K562 (cell line): ENCODE data around the gene ZNF792. TPM values are rescaled to one million over a fixed set of nuclear protein-coding genes. Genes with fewer than 3 reads are reported as not detected.

Experiments used
- HCFC1 ChIP-seq: IDR thresholded peaks from 2 replicates; pipeline ENCODE4 v1.6.1; 2012; ENCODE audit warnings: low read depth, low read length, improper control_type of control experiment
- KLF16 ChIP-seq: IDR thresholded peaks from 2 replicates; pipeline ENCODE4 v1.6.1; 2016; ENCODE audit warnings: antibody characterized with exemption
- MYC ChIP-seq, 2 experiments: fragments of 250-450 bp in 1 of 2; sonication (Bioruptor Pico) in 1 of 2; IDR thresholded peaks; 2 replicates each; pipeline versions ENCODE4 v1.5.1 to v1.6.1; 2012 to 2021; ENCODE audit warnings: low read depth in 2 of 2, borderline replicate concordance in 1 of 2, improper control_type of control experiment in 1 of 2, low read length in 1 of 2, mild to moderate bottlenecking in 1 of 2, moderate library complexity in 1 of 2
- POLR2A ChIP-seq: fragments of 450-650 bp; conservative IDR thresholded peaks from 2 replicates; pipeline ENCODE4 v1.6.1; 2016
- RAD21 ChIP-seq, 2 experiments: fragments of 250-450 bp in 1 of 2; fragments of 450-650 bp in 1 of 2; sonication (Bioruptor Pico) in 1 of 2; formaldehyde crosslinking in 1 of 2; IDR thresholded peaks in 1 of 2; conservative IDR thresholded peaks in 1 of 2; 2 replicates each; pipeline versions ENCODE4 v1.4.0 to v1.8.0; 2020 to 2022; ENCODE audit warnings: mild to moderate bottlenecking in 2 of 2, moderate library complexity in 1 of 2
- RB1 ChIP-seq: fragments of 450-650 bp; IDR thresholded peaks from 2 replicates; pipeline ENCODE4 v1.6.1; 2017; ENCODE audit warnings: low read depth, mild to moderate bottlenecking
- REST ChIP-seq, 2 experiments: fragments of 450-650 bp; formaldehyde crosslinking in 1 of 2; IDR thresholded peaks; 2 replicates each; pipeline versions ENCODE4 v1.4.0 to v1.6.1; 2014 to 2020; ENCODE audit warnings: mild to moderate bottlenecking in 2 of 2, borderline replicate concordance in 1 of 2, low read depth in 1 of 2
- THRAP3 ChIP-seq: fragments of 450-650 bp; IDR thresholded peaks from 2 replicates; pipeline ENCODE4 v1.6.1; 2016; ENCODE audit warnings: mild to moderate bottlenecking, inconsistent platforms, borderline replicate concordance
- ZNF224 ChIP-seq: sonication (generic); formaldehyde crosslinking; IDR thresholded peaks from 2 replicates; pipeline ENCODE4 v1.8.0; 2022; ENCODE audit warnings: mild to moderate bottlenecking, missing genetic modification reagents
- polyA plus RNA-seq, 8 experiments: library from polyadenylated mRNA; depleted of rRNA in 4 of 8; stranded (reverse) in 5 of 8; unstranded in 3 of 8; fragments of >200 nt; fragmentation: Nextera tagmentation in 2 of 8; fragmentation: Illumina TruSeq in 1 of 8; extraction: Ambion mirVana in 2 of 8; extraction: Trizol in 1 of 8; gene quantifications; 2 replicates each; pipeline versions ENCODE4 v1.2.1 to v1.2.3, GENCODE V29; 2011 to 2014; ENCODE audit warnings: inconsistent platforms in 1 of 8, missing spikeins in 1 of 8
- total RNA-seq, 7 experiments: library from RNA; depleted of rRNA in 6 of 7; stranded (reverse); fragments of >200 nt in 6 of 7; fragmentation: Illumina TruSeq in 2 of 7; extraction: Trizol in 2 of 7; gene quantifications; 2 replicates each; pipeline versions ENCODE4 v1.2.1 to v1.2.3, GENCODE V29; 2011 to 2021; ENCODE audit warnings: low replicate concordance in 1 of 7

ZNF792 gene
- total and polyA plus RNA-seq, 9 of the 15 experiments (the other 6 are each of a cell fraction or from before 2014, with no cell fraction given): 3.3 to 16.5 (median 10.4) TPM

- TF ChIP-seq REST (IDR thresholded peaks at IDR 0.05; ENCODE audit: borderline replicate concordance) (peak; percentile 90), REST (CRISPR knock-in tag; IDR thresholded peaks at IDR 0.05; ENCODE audit: low read depth) (no peak), ZNF224 (CRISPR knock-in tag) (0 out of 2 replicates have a peak, but pooled peaks have one; percentile 26), HCFC1 (peak; percentile 27; the same call in 1 of the 2 replicates), KLF16 (peak; percentile 48; the same call in 1 of the 2 replicates), POLR2A (0 out of 2 replicates have a peak, but pooled peaks have one; percentile 37), MYC (IDR thresholded peaks at IDR 0.05; ENCODE audit: low read depth, low read length) (peak; percentile 31; the same call in 1 of the 2 replicates), MYC (CRISPR knock-in tag; IDR thresholded peaks at IDR 0.05; ENCODE audit: borderline replicate concordance, low read depth) (no peak), RAD21 (CRISPR knock-in tag; conservative IDR thresholded peaks at IDR 0.05 in 1 of 2, IDR thresholded peaks at IDR 0.05 in 1 of 2) (peak; percentile 76 to 89), RB1 (peak; percentile 68), THRAP3 (0 out of 2 replicates have a peak, but pooled peaks have one; percentile 28)
- TF ChIP-seq, all 486 proteins: peak for 28
Measured at GRCh38 chr19:35013041-35013819, 49.2 kb upstream of the ZNF792 start (continued).
